Measurements from ENCODE around the gene BTN3A1.

- TF ChIP-seq, protein P1, sequence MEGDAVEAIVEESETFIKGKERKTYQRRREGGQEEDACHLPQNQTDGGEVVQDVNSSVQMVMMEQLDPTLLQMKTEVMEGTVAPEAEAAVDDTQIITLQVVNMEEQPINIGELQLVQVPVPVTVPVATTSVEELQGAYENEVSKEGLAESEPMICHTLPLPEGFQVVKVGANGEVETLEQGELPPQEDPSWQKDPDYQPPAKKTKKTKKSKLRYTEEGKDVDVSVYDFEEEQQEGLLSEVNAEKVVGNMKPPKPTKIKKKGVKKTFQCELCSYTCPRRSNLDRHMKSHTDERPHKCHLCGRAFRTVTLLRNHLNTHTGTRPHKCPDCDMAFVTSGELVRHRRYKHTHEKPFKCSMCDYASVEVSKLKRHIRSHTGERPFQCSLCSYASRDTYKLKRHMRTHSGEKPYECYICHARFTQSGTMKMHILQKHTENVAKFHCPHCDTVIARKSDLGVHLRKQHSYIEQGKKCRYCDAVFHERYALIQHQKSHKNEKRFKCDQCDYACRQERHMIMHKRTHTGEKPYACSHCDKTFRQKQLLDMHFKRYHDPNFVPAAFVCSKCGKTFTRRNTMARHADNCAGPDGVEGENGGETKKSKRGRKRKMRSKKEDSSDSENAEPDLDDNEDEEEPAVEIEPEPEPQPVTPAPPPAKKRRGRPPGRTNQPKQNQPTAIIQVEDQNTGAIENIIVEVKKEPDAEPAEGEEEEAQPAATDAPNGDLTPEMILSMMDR (IDR thresholded peaks at IDR 0.05; ENCODE audit: low read depth, low read length, poor library complexity, severe bottlenecking) = no peak
- TF ChIP-seq EZH2phosphoT487 (IDR thresholded peaks at IDR 0.05; ENCODE audit: borderline replicate concordance, low read length) = no peak
Measured at GRCh38 chr6:26432627-26433201, 30.6 kb downstream of the BTN3A1 start.

All from DOHH2 (cell line).